GM18508 (cell line): Measurements from ENCODE around the gene ZDHHC14.
"Not testable (repeated sequence)": the region's sequence is repeated elsewhere in the genome, so short reads cannot be mapped to it uniquely, and the experiment has no call there.

Experiments
- ATAC-seq: cut with Tn5 transposase; IDR thresholded peaks from one replicate; pipeline ENCODE4 v1.9.1; 2021; ENCODE audit warnings: moderate number of reproducible peaks; ENCODE audit not compliant: insufficient read depth, unreplicated experiment

The ZDHHC14 gene

DNA sequence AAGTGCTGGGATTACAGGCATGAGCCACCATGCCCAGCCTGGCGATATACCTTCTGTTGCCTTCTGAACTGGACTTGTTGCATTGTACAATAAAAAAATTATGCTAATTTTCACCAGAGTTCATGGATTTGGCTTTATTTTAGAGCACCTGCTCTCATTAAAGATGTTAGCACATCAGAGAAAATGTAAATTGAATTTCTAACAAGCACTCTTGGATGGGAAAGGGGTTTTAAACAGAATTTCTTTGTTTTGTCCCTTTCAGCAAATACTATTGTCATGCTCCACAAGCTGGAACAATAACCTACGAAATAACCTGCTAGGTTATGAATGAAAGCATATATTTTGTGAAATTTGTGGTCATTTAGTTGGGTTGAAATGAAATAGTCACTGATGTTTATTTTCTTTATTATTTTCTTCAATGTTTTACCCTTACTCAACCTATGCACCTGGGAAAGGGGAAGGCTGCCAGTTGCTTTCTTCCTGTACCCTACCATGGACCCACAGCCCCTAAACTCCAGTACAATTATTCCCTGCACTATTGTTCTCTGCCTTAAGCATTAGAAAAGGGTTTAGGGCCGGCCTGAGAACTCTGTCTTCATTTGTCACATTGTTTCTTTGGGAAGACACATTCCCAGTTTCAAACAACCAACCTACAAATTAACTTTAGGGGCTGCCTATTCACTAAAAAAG lies 22.2 kb downstream of the ZDHHC14 start:
- no peak for ATAC-seq

DNA sequence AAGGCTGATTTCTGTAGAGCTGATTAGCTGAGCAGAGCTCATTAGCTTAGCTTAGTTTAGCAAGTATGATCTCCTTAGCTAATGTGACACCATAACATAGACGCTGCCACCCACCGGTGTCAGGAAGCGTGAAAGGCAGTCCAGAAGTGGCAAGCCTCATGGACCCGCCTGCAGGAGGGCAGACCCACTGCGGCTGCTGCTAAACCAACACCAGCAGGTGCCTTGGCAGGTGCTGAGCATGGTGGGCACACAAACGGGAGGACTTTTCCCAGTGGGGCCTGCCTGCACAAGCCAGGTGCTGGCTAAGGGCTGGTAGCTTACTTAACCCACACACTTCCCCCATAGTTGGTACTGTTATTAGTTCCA lies 22.7 kb downstream of the ZDHHC14 start:
- ATAC-seq, result no peak

DNA sequence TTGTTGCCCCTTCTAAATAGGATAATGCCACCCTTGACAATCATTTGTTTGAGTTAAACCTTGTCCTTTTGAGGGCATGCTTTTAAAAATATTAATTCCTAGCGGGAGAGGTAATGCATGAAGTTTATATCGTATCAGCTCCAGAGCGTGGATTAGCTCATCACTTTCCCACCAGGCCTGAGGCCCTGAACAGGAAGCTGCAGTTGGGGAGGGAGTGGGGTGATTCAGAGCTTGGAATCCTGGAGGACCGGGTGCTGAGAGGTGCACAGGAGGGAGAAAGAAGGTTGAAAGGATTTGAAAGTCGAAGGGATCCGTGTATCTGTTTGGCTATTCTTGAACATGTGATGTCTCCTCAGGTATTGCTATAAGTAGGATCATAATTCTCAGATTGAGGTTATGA lies 25.0 kb downstream of the ZDHHC14 start:
- no peak for ATAC-seq

DNA sequence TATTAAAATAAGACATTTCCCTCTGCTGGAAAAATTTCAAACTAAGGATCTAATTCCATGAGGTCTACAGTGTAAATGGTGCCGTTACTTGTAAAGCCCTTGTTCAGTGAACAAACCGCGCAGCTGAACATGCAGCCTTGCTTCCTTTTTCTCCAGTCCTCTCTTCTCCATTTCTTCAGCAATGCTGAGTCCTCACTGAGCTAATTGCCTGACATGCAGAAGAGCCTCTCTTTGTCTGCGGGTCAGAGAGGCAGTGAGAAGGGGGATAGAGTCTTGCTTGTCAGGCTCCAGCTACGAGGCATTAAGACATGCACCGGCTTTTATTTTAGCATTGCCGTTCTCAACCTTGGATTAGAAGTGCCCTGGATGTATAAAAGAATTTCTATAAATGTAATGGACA lies 25.7 kb downstream of the ZDHHC14 start:
- ATAC-seq, result no peak

DNA sequence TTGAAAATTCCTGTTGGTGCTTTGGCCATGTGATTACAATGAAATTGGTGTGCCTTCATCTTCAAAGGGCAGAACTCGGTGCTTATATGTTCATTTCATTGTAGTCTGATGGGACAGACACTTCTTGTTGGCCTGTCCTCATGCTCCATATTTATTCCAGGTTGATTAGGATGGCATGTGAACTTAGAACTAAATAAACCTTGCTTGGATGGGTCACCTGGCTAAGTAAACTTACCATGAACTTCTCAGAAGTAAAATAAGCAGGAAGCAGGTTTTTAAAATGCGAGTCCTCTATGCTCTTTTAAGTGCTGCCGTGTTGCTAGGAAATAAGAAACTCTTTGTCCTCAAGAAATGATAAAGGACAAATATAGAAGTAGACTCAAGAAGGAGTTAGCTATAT lies 26.7 kb downstream of the ZDHHC14 start:
- no peak for ATAC-seq

DNA sequence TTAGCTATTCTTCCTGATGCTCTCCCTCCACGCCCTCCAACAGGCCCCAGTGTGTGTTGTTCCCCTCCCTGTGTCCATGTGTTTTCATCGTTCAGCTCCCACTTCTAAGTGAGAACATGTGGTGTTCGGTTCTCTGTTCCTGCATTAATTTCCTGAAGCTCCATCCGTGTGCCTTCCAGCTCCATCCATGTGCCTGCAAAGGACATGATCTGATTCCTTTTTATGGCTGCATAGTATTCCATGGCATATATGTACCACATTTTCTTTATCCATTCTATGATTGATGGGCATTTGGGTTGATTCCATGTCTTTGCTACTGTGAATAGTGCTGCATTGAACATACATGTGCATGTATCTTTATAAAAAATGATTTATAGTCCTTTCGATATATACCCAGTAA lies 27.4 kb downstream of the ZDHHC14 start:
- ATAC-seq, result not testable (repeated sequence)

DNA sequence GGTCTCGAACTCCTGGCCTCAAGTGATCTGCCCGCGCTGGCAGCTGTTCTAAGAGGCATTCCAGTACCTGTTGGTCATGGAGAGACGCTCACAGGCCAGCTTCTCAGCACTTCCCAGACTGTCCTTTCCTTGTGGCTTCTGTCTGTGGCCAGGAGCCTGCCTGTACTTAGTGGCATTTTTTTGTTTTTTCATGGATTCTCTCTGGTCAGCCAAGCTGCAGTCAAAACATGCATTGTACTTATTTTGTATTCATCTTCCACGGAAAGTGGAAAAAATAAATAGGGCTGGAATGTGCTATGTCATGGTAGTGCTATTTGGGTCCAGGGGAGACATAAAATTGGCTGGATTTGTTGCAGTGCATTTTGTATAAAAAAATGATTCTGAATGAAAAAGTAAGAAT lies 29.1 kb downstream of the ZDHHC14 start:
- no peak for ATAC-seq

DNA sequence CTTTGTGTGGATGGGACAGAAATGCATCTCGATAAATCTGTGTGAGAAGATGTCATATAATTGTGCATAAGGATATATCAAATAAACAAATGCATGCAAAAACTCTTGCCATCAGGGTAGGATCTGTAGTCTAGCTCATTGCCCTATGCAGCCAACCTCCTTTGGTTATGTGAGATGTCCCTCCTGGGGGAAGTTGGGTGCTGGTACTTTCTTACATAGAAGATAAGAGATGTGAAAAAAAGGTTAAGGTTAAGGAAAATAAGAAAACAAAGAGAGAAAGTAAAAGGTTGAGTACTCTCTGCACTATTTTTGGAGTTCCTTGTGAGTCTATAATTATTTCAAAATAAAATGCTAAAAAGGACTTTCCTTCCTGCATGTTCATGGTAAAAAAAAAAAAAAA lies 30.4 kb downstream of the ZDHHC14 start:
- no peak for ATAC-seq

DNA sequence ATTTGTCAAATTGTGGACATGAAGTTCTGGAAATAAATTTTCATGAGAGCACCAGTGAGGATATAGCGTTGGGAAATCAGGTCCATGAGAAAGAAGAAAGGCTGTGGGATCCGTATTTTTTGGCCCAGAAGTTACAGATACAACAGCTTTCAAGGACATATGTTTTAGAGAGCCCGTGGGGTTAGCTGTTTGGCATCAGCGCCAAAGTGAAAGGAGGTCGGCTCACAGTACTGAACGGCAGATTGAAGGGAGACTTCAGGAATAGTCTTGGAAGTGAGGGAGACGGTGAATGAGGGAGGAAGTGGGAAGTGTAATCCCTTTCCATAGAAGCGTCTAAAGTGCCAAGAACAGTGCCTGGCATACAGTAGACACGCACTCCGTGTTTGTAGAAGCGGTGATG lies 31.8 kb downstream of the ZDHHC14 start:
- no peak for ATAC-seq

DNA sequence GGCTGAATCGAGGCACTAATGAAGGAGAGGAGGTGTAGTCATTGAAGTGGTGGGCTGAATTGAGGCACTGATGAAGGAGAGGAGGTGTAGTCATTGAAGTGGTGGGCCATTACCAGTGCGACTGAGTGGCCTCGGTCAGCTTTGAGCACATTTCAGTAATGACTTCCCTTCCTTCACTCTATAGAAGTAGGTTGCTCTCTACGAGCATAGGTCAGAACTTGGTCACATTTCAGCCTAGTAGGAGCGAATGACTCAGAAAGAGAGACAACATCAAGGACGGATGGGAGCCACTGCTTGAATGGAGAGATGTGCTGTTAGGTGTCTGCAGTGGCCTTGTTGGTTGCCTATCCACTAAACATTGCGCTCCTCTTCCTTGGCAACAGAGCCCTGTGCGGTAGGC lies 39.5 kb downstream of the ZDHHC14 start:
- ATAC-seq, result no peak

DNA sequence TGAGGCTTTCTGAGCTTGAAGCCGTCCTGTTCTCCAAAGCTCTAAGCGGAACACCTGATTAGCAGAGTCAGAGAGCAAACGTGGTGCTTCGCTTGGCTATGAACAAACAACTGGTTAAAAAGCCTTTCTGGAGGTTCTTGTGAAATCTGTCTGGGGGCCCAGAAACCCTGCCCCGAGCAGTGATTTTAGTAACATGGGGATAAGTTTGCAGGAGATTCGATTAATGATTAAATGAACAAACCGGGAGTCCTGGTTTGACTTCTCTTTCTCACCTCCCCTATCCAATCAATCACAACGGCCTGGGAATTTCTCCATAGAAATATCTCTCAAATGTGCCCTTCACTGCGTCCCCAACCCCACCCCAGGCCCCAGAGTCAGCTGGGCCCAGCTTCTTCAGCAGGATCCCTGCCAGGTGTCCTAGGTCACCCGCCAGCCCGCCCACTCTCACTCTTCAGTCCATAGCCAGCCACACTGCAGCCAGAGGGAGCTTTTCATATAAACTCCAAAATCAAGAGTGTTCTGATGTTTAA lies 43.6 kb downstream of the ZDHHC14 start:
- ATAC-seq, result no peak

DNA sequence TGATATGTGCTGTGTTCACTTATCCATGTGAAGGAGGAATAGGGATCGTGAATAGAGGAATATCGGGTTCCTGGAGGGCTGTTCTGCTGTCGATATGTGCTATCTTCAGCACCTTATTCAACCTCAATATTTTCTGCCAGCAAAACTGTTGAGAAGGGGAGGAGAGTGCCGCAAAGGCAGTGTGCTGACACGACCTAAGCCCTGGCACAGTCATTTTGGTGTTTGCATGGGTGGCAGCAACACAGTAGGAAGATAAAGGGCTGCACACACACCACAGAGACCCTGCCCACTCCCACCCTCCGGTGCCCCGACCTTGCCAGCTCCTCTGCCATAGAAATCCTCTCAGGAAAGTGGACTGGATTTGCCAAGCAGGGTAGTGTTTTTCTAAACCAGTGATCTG lies 47.0 kb downstream of the ZDHHC14 start:
- ATAC-seq, result no peak

DNA sequence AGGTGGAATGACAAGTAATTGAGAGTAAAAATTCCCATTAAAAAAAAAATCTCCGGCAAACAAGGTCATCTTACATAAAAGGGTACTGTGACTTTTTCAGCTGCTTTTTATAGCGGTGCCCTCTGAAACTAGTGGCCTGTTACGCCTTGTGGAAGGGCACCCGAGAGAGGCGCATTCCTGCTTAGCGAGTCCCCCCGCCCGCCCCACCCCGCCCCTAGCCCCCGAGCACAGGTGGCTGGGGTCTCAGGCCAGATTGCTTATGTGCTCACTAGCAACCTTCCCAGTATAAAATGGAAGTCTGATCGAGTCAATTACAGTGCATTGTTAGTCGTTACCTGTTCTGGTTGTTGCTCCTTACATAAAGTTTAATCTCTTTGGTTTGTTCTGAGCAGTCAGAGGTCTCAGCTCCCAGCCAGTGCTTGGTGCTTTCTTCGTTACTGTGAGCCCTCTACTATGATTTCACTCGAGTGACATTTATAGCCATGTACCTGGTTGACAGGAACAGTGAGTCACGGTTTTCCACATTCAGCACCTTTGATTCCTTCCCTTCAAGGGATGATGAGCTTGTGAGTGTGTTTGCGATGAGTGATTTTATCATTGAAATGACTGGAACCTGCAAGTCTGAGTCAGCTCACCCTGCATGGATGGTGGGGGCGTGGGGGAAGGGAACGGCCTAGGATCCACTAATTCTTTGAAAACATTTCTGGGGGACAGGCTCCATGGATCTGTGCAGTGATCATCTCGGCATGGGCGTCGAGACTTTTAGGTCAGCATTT lies 47.6 kb downstream of the ZDHHC14 start:
- ATAC-seq, result no peak

DNA sequence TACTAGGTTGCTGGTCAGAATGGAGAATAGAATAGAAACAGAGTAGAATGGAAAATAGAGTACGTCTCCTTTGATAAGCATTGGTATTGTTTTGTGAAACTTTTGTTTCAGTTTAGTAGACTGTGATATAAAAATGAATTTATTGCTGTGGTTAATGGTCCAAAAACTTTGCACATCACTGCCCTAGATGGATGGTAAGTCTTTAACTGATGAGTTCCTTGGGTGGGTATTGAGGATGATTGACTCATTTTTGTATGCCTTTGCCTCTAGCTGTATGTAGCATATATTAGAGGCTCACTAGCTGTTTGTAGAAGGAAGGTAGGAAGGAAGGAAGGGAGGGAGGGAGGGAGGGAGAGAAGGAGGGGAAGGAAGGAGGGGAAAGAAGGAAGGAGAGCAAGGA lies 48.3 kb downstream of the ZDHHC14 start:
- ATAC-seq, result no peak

DNA sequence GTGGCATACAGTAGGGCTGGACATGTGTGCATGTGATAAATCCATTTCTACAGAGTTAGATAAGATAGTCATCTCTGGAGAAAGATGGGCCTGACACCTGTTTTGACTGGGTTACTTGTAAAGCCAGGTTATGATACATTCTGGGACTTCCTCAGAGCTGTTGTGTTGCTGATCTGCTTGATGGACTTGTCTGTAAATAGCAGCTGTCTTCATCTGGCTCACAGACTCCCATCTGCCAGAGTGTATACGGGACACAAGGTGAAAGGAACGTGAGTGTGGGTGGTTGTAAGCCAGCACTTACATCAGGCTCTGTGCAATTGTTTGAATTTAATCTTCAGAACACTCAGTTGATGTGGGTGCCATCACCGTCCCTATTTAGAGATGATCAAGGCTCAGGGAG lies 49.8 kb downstream of the ZDHHC14 start:
- ATAC-seq, result no peak

DNA sequence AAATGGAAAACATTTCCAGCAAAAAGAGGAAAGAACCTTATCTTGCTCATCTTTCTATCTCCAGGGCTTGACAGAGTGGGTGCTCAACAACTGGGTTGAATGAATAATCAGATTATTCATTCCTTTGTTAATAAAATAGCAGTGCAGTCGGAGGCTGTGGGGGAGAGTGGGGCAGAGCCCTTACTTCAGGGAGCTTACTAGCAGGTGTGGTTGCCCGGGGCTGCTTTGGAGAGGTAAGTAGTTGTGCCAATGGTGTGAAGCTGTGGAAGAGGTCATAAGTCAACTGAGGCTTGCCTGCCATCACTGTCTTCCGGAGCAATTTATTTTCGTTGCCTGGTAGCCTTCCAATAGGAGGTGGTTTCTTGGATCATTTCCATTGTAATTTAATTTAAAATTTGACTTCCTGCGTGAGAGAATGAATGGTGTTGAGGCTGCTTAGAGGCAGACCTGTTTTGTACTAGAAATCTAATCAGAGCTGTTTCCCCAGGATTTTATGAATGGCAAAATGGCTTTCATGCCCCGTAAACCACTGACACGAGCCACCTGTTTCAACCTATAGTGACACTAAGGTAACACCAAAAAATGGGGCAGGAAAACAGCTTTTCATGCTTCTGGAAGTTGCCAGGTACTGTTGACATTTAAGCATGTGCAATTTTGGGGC lies 51.4 kb downstream of the ZDHHC14 start:
- ATAC-seq, result no peak

DNA sequence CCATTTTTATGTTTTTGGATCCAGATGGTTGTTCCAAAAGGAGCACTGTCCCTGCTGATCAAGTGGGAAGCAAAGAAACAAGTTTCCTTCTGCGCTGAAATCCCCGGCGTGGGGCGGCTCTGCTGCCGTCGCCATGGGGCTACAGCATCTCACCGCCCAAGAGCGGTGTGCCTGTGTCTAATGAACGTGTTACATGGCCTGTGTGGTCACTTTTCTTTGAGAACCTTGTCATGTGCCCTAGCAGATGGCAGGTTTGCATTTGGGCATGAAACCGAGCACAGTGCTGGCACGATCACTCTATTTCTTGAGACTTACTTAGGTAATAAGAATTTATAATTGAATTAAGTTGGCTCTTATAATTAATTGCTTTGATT lies 51.9 kb downstream of the ZDHHC14 start:
- ATAC-seq, result no peak

DNA sequence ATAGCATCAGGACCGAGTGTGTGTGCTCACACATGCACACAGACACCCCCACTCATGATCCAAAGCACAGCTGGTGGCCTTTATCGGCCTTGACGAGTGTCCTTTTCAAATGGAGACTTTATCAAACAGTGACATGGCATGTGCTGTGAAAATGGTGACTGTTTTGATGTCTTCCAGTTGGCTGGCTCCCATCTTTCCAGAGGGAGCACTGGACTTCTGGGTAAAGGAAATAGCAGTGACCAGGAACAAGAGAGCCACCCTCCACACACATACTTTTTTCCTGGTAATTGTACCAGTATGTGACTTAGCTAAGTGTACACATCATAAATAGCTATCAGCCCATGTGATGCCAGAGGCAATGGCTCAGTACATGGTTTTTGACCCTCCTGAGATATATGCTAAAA lies 52.7 kb downstream of the ZDHHC14 start:
- ATAC-seq, result no peak

DNA sequence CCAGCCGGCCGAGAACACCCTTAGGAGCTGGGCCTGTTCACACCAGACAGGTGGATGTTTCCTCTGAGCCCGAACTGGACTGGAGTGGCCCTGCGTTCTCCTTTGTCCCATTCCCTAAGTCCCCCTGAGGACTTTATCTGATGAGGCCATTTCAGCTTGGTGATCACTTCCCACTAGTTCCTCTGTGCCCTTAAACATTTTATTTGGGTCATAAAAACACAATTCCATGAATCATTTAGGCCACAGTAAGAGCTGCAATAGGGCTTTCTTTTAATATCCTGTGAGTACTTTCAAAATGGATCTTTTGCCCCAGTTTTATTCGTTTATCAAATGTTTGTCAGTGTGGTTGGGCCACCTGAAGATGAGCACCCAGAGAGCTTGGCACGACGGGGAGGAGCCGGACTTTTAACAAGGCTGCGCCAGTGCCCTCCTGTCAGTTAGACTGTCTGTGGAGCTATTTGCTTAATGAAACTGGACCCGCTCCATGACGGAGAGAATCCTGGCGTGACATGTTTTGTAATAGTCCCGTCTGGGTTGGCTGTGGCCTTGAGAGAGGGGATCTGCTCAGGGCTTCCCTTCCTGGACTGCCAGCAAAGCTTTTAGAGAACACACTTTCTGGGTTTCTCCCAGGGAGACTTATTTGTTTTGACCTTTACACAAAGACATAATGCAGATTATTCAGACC lies 53.5 kb downstream of the ZDHHC14 start:
- no peak for ATAC-seq

DNA sequence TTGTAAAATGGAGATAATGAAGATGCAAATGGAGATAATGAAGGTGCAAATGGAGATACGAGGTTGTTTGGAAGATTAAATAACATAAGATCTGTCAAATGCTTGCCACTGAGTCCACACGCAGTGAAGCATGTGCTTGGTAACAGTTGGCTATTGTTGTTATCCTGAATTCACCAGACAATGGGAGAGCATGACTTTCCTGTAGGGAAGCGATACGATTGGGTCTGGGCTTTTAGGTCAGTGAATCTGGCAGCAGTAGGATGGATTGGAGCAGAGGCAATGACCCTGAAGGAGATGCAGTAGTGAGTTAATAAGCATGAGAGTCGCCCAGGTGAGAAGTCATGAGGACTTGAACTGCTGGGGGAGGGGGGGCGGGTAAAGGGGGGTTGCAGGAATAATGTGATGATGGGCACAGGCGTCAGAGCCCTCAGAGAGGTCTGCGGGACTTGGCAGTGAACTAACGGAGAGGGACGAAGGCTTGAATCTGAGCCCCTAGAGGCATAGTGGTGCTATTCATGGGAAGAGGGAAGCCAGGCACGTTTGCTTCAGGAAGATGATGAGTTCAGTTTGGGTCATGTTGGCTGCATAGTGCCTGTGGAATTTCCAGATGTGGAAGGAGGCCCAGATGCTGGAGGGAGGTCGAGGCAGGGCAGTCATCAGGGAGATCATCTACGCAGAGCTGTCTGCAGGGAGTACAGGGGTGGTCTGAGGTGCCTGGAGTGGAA lies 55.4 kb downstream of the ZDHHC14 start:
- no peak for ATAC-seq
